Hepatocyte (in vitro differentiated cells): ENCODE measurements around the gene ARIH2.

ENCODE experiments used
- CTCF ChIP-seq: fragments of 200-600 bp; sonication (generic); IDR thresholded peaks from 2 replicates; pipeline ENCODE4 v1.5.1; 2016; ENCODE audit warnings: antibody characterized with exemption, mild to moderate bottlenecking; ENCODE audit not compliant: poor library complexity
- EZH2 ChIP-seq: fragments of 200-600 bp; sonication (generic); IDR thresholded peaks from 2 replicates; pipeline ENCODE4 v1.6.1; 2016; ENCODE audit warnings: antibody characterized with exemption, mild to moderate bottlenecking, borderline replicate concordance
- EZH2phosphoT487 ChIP-seq: fragments of 200-600 bp; sonication (generic); IDR thresholded peaks from one replicate; pipeline ENCODE4 v1.6.1; 2018; ENCODE audit warnings: antibody characterized with exemption, mild to moderate bottlenecking, low read depth, moderate library complexity; ENCODE audit not compliant: unreplicated experiment, severe bottlenecking

GRCh38 chr3:48997102-48997635 is 78.5 kb downstream of the ARIH2 start:
- TF ChIP-seq CTCF: no peak
- TF ChIP-seq EZH2: no peak
- no peak for TF ChIP-seq EZH2phosphoT487
